HG02678 (cell line): ENCODE results near the gene NCLN.
"Not testable (repeated sequence)": the region's sequence is repeated elsewhere in the genome, so short reads cannot be mapped to it uniquely, and the experiment has no call there.

Experiments
- ATAC-seq: cut with Tn5 transposase; IDR thresholded peaks from one replicate; pipeline ENCODE4 v1.9.1; 2021; ENCODE audit warnings: mild to moderate bottlenecking, moderate library complexity; ENCODE audit not compliant: unreplicated experiment

NCLN gene

GRCh38 chr19:3154957-3155736 is 30.6 kb upstream of the NCLN start:
- peak; percentile 72 for ATAC-seq

- ATAC-seq: no peak
Observed at GRCh38 chr19:3157096-3157845, 28.5 kb upstream of the NCLN start.

GRCh38 chr19:3159565-3159964 is 26.2 kb upstream of the NCLN start:
- no peak for ATAC-seq

- no peak for ATAC-seq
Observed at GRCh38 chr19:3160219-3160618, 25.5 kb upstream of the NCLN start.

- ATAC-seq: no peak
Observed at GRCh38 chr19:3161453-3161852, 24.3 kb upstream of the NCLN start.

- no peak for ATAC-seq
Observed at GRCh38 chr19:3162418-3163229, 23.1 kb upstream of the NCLN start.

GRCh38 chr19:3163230-3163886 is 22.4 kb upstream of the NCLN start:
- ATAC-seq: peak; percentile 49

GRCh38 chr19:3163943-3164342 is 21.8 kb upstream of the NCLN start:
- no peak for ATAC-seq

GRCh38 chr19:3167533-3168272 is 18.0 kb upstream of the NCLN start:
- ATAC-seq: no peak

- ATAC-seq: no peak
Observed at GRCh38 chr19:3171894-3172672, 13.6 kb upstream of the NCLN start.

GRCh38 chr19:3172673-3173000 is 13.1 kb upstream of the NCLN start:
- ATAC-seq: not testable (repeated sequence)

- no peak for ATAC-seq
Observed at GRCh38 chr19:3175781-3176714, 9.7 kb upstream of the NCLN start.

GRCh38 chr19:3176715-3177501 is 8.8 kb upstream of the NCLN start:
- ATAC-seq: no peak

- peak; percentile 49 for ATAC-seq
Observed at GRCh38 chr19:3178377-3178972, 7.3 kb upstream of the NCLN start, which contains the start of gene S1PR4. S1PR4 (plus strand) TSS chr19:3178769; CDS start chr19:3178793, 24 bp downstream.

GRCh38 chr19:3178973-3179738 is 6.6 kb upstream of the NCLN start:
- peak; percentile 14 for ATAC-seq

- ATAC-seq: no peak
Observed at GRCh38 chr19:3179739-3180293, 5.9 kb upstream of the NCLN start.
